Ishikawa (cell line): ENCODE data around the gene HOXD8.

Experiments
- CEBPB ChIP-seq: IDR thresholded peaks from 2 replicates; pipeline ENCODE4 v1.6.1; 2012
- CREB1 ChIP-seq: IDR thresholded peaks from 2 replicates; pipeline ENCODE4 v1.6.1; 2012; ENCODE audit warnings: low read depth
- EGR1 ChIP-seq: IDR thresholded peaks from 2 replicates; pipeline ENCODE4 v1.6.1; 2012
- EP300 ChIP-seq: IDR thresholded peaks from 2 replicates; pipeline ENCODE4 v1.6.1; 2012; ENCODE audit warnings: borderline replicate concordance
- MAX ChIP-seq: IDR thresholded peaks from 2 replicates; pipeline ENCODE4 v1.6.1; 2012
- NFIC ChIP-seq: IDR thresholded peaks from 2 replicates; pipeline ENCODE4 v1.6.1; 2012
- RAD21 ChIP-seq: IDR thresholded peaks from 2 replicates; pipeline ENCODE4 v1.6.1; 2012; ENCODE audit warnings: low read depth
- REST ChIP-seq: IDR thresholded peaks from 2 replicates; pipeline ENCODE4 v1.6.1; 2012; ENCODE audit warnings: low read depth, mild to moderate bottlenecking
- TAF1 ChIP-seq: IDR thresholded peaks from 2 replicates; pipeline ENCODE4 v1.6.1; 2012; ENCODE audit warnings: low read depth, mild to moderate bottlenecking
- TCF12 ChIP-seq: IDR thresholded peaks from 2 replicates; pipeline ENCODE4 v1.6.1; 2012; ENCODE audit warnings: low read depth
- TEAD4 ChIP-seq: IDR thresholded peaks from 2 replicates; pipeline ENCODE4 v1.6.1; 2012
- USF1 ChIP-seq: IDR thresholded peaks from 2 replicates; pipeline ENCODE4 v1.6.1; 2012
- YY1 ChIP-seq: IDR thresholded peaks from 2 replicates; pipeline ENCODE4 v1.6.1; 2012; ENCODE audit warnings: low read depth
- ZBTB7A ChIP-seq: IDR thresholded peaks from 2 replicates; pipeline ENCODE4 v1.6.1; 2012; ENCODE audit warnings: low read depth

The HOXD8 gene

GRCh38 chr2:176118601-176119339 is 10.7 kb upstream of the HOXD8 start:
- TF ChIP-seq TEAD4 (no peak), RAD21 (peak; percentile 49)

GRCh38 chr2:176120364-176121189 is 8.9 kb upstream of the HOXD8 start:
- TF ChIP-seq EGR1, result no peak
- no peak for TF ChIP-seq ZBTB7A
- TF ChIP-seq TEAD4, result no peak
- no peak for TF ChIP-seq NFIC
- TF ChIP-seq YY1, result no peak
- no peak for TF ChIP-seq TCF12

- no peak for TF ChIP-seq CREB1
- no peak for TF ChIP-seq REST
Observed at GRCh38 chr2:176121190-176122051, 8.1 kb upstream of the HOXD8 start.

GRCh38 chr2:176122052-176122682 is 7.3 kb upstream of the HOXD8 start:
- TF ChIP-seq USF1, result peak; percentile 97
- TF ChIP-seq CEBPB, result no peak
- no peak for TF ChIP-seq EGR1
- TF ChIP-seq TCF12, result 0 out of 2 replicates have a peak, but pooled peaks have one; percentile 31
- no peak for TF ChIP-seq EP300
- TF ChIP-seq YY1, result no peak
- no peak for TF ChIP-seq CREB1

GRCh38 chr2:176122683-176123410 is 6.7 kb upstream of the HOXD8 start, which contains the start of gene HOXD9:
Gene HOXD9, plus strand, starts transcription at chr2:176122719. Its CDS starts 50 bp downstream, at chr2:176122769.
- TF ChIP-seq YY1 (peak; percentile 69), CREB1 (no peak), EP300 (no peak), MAX (peak; percentile 82), TEAD4 (no peak), TAF1 (peak; percentile 64; the same call in 1 of the 2 replicates), ZBTB7A (no peak; the same call in 1 of the 2 replicates), EGR1 (peak; percentile 42; the same call in 1 of the 2 replicates)

- TF ChIP-seq ZBTB7A (no peak), EP300 (no peak), USF1 (no peak), YY1 (no peak), TCF12 (no peak)
Observed at GRCh38 chr2:176123411-176124109, 5.9 kb upstream of the HOXD8 start.
